Body of pancreas (tissue), 4 donors: ENCODE results near the gene DARS1. TPM values are rescaled to one million over a fixed set of nuclear protein-coding genes. Genes with fewer than 3 reads are reported as not detected.

Experiments used
- ATAC-seq: fragments of 150-250 bp; one replicate; pipeline ENCODE4 v1.9.1; 2016
- DNase-seq, 4 donors: peaks; one replicate each; pipeline ENCODE4 v3.0.0-alpha.2; 2019
- H3K27ac ChIP-seq, 4 donors: fragments of 200-600 bp; sonication (generic); 1 replicate in 3 of 4; 2 replicates in 1 of 4; pipeline versions ENCODE4 v1.5.1 to v1.6.1; 2016 to 2019; ENCODE audit warnings: mild to moderate bottlenecking in 1 of 4, mixed read lengths in 1 of 4, moderate library complexity in 1 of 4
- H3K27me3 ChIP-seq, 2 donors: fragments of 200-600 bp; sonication (generic); one replicate each; pipeline ENCODE4 v1.6.0; 2016; ENCODE audit warnings: mild to moderate bottlenecking in 1 of 2
- H3K36me3 ChIP-seq, 2 donors: fragments of 200-600 bp; sonication (generic); replicated peaks in 1 of 2; 2 replicates each; pipeline ENCODE4 v1.5.1; 2016; ENCODE audit warnings: low read depth in 2 of 2; ENCODE audit not compliant: insufficient read depth in 1 of 2
- H3K4me1 ChIP-seq: fragments of 200-600 bp; sonication (generic); one replicate; pipeline ENCODE4 v1.6.0; 2016
- H3K4me3 ChIP-seq, 2 donors: fragments of 200-600 bp; sonication (generic); 1 replicate in 1 of 2; 2 replicates in 1 of 2; pipeline ENCODE4 v1.5.1; 2016 to 2019
- H3K9me3 ChIP-seq, 3 donors: fragments of 200-600 bp; sonication (generic); 1 replicate in 2 of 3; 2 replicates in 1 of 3; pipeline ENCODE4 v1.5.1; 2016
- POLR2A ChIP-seq, 3 donors: fragments of 450-650 bp; IDR thresholded peaks; one replicate each; pipeline ENCODE4 v1.6.1; 2016; ENCODE audit warnings: antibody characterized with exemption in 3 of 3, mild to moderate bottlenecking in 2 of 3
- WGBS, 2 donors: methylation state at CpG; one replicate each; pipeline ENCODE4 v1.1.5; 2017; 5-methylcytosine and 5-hydroxymethylcytosine counted together
- intact Hi-C: fragments of 100-400 bp; cut with DNase I; formaldehyde crosslinking; loops from one replicate; pipeline ENCODE4 v1.15.1; 2023
- total RNA-seq, 2 donors: library from RNA; depleted of rRNA; stranded (reverse); fragments of >200 nt; gene quantifications; one replicate each; pipeline ENCODE4 v1.1.0, GENCODE V29; 2016
- TF ChIP-seq, protein P1 (sequence below), 7 experiments: fragments of 450-650 bp in 4 of 7; fragments of 200-600 bp in 3 of 7; sonication (generic) in 3 of 7; IDR thresholded peaks; one replicate each; pipeline ENCODE4 v1.5.1; 2016 to 2019; ENCODE audit warnings: antibody characterized with exemption in 7 of 7

The DARS1 gene
- total RNA-seq, 2 donors from 2014 or later: 22.1 to 29.3 TPM

DNA sequence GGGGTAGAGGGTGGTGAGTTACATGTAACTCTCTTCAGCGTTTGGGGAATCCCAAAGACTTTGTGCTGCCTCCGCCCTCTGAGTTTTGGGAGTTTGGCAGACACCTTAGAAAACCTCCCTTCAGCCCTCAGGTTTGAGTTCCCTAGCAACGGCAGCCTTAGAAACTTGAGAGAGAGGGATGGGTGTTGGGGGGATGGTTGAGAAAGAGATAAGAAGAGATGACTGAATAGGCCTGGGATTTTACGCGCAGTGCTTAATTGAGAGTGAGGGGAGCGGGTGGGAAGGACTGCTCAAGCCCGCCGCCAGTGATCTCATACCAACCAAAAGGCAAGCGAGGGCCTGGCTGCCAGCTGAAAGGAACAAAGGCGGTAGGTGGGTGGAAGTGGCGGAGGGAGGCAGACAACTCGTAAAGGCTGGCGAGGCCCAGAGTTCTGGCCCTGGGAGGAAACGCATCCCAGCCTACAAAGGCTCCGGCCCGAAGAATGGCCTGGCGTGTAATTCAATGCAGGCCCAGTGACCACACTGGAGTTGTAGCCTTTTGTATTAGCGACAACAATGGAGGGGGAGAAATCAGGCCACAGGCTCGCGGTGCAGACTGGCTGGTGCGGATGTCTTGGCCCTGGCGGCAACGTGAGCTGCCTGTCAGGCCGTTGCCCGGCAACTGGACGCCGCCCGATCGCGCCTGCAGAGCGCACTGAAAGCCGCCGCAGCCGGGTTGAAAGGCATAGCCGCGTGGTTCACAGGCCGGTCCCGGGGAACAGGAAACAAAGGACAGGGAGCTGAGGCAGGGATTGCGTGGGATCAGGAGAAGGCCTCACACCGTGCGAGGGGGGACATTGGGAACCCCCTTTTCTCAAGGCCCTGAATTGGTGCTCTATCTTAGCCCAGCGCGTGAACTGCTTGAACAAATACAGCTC is 39.9 kb upstream of the DARS1 start:
- Histone ChIP-seq H3K4me3 (no peak overlapping the region), H3K27ac (no peak overlapping the region), H3K36me3 (no peaks in the 10 kb centered on the region), H3K9me3 (no peaks in the 10 kb centered on the region), H3K4me1 (peaks cover 8% of the 10 kb centered on the region), H3K27me3 (no peaks in the 10 kb centered on the region)
- TF ChIP-seq POLR2A (IDR thresholded peaks at IDR 0.05): no peak
- TF ChIP-seq, protein P1, sequence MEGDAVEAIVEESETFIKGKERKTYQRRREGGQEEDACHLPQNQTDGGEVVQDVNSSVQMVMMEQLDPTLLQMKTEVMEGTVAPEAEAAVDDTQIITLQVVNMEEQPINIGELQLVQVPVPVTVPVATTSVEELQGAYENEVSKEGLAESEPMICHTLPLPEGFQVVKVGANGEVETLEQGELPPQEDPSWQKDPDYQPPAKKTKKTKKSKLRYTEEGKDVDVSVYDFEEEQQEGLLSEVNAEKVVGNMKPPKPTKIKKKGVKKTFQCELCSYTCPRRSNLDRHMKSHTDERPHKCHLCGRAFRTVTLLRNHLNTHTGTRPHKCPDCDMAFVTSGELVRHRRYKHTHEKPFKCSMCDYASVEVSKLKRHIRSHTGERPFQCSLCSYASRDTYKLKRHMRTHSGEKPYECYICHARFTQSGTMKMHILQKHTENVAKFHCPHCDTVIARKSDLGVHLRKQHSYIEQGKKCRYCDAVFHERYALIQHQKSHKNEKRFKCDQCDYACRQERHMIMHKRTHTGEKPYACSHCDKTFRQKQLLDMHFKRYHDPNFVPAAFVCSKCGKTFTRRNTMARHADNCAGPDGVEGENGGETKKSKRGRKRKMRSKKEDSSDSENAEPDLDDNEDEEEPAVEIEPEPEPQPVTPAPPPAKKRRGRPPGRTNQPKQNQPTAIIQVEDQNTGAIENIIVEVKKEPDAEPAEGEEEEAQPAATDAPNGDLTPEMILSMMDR (IDR thresholded peaks at IDR 0.05): no peak
- peak; percentile 51 to 72 (median 67) for DNase-seq
- intact Hi-C loops: no loop called here
- peak; percentile 81 for ATAC-seq
- 39 to 54% methylated on average over 38 to 43 of the region's 43 CpGs for WGBS, 2 donors

DNA sequence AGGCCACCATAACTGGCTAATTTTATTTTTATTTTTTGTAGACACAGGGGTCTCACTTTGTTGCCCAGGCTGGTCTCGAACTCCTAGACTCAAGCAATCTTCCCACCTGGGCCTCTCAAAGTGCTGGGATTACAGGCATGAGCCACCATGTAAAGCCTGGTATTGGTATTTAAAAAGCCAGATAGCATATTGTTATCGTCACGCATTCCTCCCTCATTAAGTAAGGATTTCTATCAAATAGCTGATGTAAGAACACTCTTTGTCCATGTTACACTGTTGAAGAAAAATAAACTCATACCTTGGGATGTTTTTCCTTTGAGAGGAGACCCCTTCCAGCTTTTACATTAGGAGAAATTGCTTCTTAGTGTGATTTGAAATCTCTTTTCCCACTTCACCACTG is 39.2 kb upstream of the DARS1 start:
- H3K27ac ChIP-seq: no peak overlapping the region
- peaks cover 8% of the 10 kb centered on the region for H3K4me1 ChIP-seq
- DNase-seq (no peak), ATAC-seq (no peak)
- H3K36me3 ChIP-seq: no peaks in the 10 kb centered on the region
- WGBS, 2 donors: 93 to 98% methylated on average over 3 of the region's 3 CpGs
- H3K4me3 ChIP-seq: no peak overlapping the region
- H3K27me3 ChIP-seq: no peaks in the 10 kb centered on the region
- intact Hi-C loops: no loop called here
- no peak for TF ChIP-seq POLR2A (IDR thresholded peaks at IDR 0.05)
- TF ChIP-seq, protein P1 (IDR thresholded peaks at IDR 0.05): no peak
- no peaks in the 10 kb centered on the region for H3K9me3 ChIP-seq

DNA sequence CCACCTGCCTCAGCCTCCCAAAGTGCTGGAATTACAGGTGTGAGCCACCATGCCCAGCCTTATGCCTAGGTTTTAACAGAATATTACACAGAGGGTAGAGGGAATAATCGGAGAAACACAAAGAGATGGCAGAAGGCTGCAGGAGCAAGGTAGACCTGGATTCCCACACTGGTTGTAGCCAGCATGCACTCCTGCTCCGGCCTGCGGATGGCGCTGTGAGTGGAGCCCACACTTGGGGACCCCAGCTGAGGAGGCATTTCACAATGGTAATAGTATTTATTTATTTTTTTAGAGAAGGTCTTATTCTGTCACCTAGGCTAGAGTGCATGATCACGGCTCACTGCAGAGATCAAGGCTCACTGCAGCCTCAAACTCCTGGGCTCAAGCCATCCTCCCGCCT is 38.8 kb upstream of the DARS1 start:
- intact Hi-C loops: no loop called here
- DNase-seq (no peak), ATAC-seq (no peak)
- Histone ChIP-seq H3K27ac (no peak overlapping the region), H3K4me3 (no peak overlapping the region), H3K27me3 (no peaks in the 10 kb centered on the region), H3K9me3 (no peaks in the 10 kb centered on the region), H3K4me1 (peaks cover 8% of the 10 kb centered on the region), H3K36me3 (no peaks in the 10 kb centered on the region)
- WGBS, 2 donors: 91 to 95% methylated on average over 6 of the region's 6 CpGs
- TF ChIP-seq POLR2A (IDR thresholded peaks at IDR 0.05): no peak
- TF ChIP-seq, protein P1 (IDR thresholded peaks at IDR 0.05): no peak

DNA sequence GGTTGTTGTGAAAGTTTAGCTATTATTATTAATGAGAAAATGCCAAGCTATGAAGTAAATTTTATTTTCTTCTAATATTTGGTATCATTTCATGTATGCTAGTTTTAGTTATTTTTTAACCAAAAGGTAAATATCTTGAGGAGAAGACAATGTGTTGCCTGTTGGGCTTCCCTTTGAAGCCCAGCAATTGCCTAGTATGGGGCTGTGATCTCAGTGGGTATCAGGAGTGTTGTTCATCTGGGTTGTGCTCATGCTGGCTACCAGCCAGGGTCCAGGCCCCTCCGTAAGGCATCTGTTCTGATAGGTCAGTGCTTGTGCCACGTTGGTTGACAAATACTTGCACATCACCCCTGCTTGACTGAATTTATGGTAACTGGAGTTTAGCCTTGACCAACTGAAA is 38.0 kb upstream of the DARS1 start:
- H3K4me3 ChIP-seq: no peak overlapping the region
- no peaks in the 10 kb centered on the region for H3K27me3 ChIP-seq
- H3K36me3 ChIP-seq: no peaks in the 10 kb centered on the region
- TF ChIP-seq, protein P1 (IDR thresholded peaks at IDR 0.05): no peak
- no peak for TF ChIP-seq POLR2A (IDR thresholded peaks at IDR 0.05)
- WGBS, 2 donors: 32 to 67% methylated on average over 2 of the region's 2 CpGs
- H3K4me1 ChIP-seq: peaks cover 8% of the 10 kb centered on the region
- no peak overlapping the region for H3K27ac ChIP-seq
- ATAC-seq (no peak), DNase-seq (no peak)
- intact Hi-C loops: no loop called here
- H3K9me3 ChIP-seq: no peaks in the 10 kb centered on the region
